GM19351 (cell line): ENCODE data around the gene RAB6C.
A peak's percentile ranks its signal among the peaks of the same experiment; 100 is the strongest.
"Not testable (repeated sequence)": the region's sequence is repeated elsewhere in the genome, so short reads cannot be mapped to it uniquely, and the experiment has no call there.

ENCODE experiments used
- ATAC-seq: cut with Tn5 transposase; IDR thresholded peaks from one replicate; pipeline ENCODE4 v1.9.1; 2021; ENCODE audit warnings: mild to moderate bottlenecking, moderate library complexity; ENCODE audit not compliant: unreplicated experiment

The RAB6C gene

GRCh38 chr2:129979629-129980155 lies at the start of gene RAB6C:
RAB6C (plus strand) TSS chr2:129979666; CDS start chr2:129980116, 450 bp downstream.
- ATAC-seq, result peak; percentile 42

DNA sequence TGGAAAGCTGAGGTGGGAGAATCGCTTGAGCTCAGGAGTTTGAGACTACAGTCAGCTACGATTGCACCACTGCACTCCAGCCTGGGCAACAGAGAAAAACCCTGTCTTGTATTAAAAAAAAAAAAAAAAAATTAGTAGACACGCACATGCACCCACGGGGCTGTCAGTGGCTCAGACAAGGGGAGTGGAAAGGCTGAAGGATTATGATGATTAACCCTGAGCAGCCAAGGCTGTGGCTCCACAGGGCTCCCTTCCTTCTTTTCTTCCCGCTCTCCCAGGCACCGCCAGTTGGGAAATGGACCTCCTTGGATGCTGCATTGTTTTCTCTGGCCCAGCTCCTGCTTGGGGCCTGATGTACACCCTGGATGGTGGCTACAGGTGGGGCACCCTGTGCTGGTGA lies 49.0 kb upstream of the RAB6C start:
- no peak for ATAC-seq

- not testable (repeated sequence) for ATAC-seq
Measured at GRCh38 chr2:129933387-129933786, 46.1 kb upstream of the RAB6C start.

DNA sequence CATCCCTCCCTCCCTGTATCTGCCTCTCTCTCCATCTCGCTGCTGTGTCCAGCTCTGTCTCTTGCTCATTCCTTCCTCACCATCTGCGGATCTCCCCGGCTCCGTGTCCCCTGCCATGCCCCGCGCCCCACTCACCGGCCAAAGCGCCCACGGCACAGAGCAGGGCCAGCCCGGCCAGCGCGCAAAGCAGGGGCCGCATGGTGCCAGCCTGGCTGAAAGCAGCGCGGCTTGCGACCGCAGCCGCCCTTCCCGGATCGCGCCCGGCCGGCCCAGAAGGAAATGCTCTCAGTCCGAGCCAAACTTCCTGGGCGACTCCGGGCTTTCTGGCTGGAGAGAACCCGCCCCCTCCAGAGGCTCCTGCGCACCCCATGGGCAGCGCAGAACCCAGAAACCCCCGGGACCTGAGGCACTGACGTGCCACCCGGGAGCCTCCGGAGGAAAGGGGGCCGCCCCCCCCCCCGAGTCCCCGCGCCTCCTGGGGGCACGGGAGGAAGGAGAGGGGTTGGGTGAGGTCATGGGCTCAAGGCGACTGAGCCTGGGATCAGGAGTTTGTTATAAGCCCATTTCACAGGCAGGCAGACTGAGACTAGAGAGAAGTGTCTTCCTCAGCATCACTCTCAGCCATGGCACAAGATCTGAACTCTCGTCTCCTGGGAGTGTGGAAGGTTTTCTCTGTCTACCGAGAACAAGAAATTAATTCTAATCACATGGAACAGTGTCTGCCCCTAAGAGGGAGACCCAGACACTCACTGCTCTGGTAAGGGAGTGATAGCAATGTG lies 45.2 kb upstream of the RAB6C start:
- no peak for ATAC-seq

- ATAC-seq, result no peak
Measured at GRCh38 chr2:129935118-129935517, 44.3 kb upstream of the RAB6C start.

GRCh38 chr2:129936334-129936934 lies 43.0 kb upstream of the RAB6C start:
- peak; percentile 79 for ATAC-seq

GRCh38 chr2:129938850-129939471 lies 40.5 kb upstream of the RAB6C start:
- not testable (repeated sequence) for ATAC-seq

DNA sequence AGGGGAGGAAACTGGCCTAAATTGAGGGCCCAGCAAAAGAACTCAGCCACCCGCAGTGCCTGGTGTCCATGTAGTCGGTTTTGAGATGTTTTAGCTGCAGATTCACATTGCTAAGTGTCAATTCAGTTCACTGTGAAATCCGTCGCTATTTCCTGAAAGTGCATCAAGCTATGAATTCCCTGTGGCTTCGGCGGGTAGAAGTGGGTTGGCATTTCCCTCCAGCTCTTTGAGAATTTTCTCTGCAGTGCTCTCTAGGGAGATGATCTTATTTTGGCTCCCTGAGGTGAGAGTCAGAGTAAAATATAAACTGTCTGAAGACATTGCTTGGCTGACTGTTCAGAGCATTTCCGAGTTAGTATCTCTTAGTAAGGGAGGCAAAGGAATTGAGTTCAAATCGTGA lies 36.0 kb upstream of the RAB6C start:
- ATAC-seq, result not testable (repeated sequence)

DNA sequence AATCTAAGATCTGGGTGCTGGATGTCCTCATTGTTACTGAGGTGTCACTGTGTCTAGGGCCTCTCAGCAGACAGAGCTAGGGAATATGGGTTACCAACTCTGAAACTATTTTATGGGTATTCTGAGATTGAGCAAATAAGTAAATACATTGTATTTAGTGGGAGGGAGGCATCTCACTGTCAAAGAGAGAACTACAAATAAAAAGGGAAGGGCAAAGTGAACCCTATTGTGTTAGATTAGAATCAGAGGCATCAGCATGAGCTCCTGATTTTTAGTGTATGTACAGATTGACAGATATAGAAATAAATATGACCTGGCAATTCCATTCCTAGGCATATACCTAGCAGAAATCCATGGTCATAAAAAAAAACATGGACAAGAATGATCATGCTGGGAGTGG lies 33.9 kb upstream of the RAB6C start:
- ATAC-seq, result no peak

- ATAC-seq, result not testable (repeated sequence)
Measured at GRCh38 chr2:129947712-129948111, 31.8 kb upstream of the RAB6C start.

- not testable (repeated sequence) for ATAC-seq
Measured at GRCh38 chr2:129956171-129956570, 23.3 kb upstream of the RAB6C start.

DNA sequence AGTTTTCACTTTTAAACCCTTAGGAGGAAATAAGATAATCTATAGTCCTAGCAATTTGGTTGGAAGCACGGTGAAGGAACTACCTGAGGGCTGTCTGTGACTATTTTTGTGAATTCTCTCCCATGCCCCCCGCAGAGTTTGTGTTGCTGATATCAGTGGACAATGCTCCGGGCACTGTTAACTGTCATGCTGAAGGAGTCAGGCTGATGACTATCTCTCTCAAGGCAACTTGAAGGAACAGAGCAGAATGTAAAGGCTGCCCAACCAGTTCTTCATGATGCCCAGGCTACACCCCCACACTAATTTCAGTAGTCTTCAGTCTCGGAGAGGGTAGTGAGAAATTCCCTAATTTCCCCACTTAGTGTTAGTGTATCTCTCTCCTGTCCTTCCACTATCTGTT lies 21.6 kb upstream of the RAB6C start:
- no peak for ATAC-seq

- ATAC-seq, result not testable (repeated sequence)
Measured at GRCh38 chr2:129958736-129959135, 20.7 kb upstream of the RAB6C start.

GRCh38 chr2:129968605-129969004 lies 10.9 kb upstream of the RAB6C start:
- not testable (repeated sequence) for ATAC-seq

- no peak for ATAC-seq
Measured at GRCh38 chr2:129975016-129975774, 4.3 kb upstream of the RAB6C start.

GRCh38 chr2:129976969-129977368 lies 2.5 kb upstream of the RAB6C start:
- not testable (repeated sequence) for ATAC-seq

DNA sequence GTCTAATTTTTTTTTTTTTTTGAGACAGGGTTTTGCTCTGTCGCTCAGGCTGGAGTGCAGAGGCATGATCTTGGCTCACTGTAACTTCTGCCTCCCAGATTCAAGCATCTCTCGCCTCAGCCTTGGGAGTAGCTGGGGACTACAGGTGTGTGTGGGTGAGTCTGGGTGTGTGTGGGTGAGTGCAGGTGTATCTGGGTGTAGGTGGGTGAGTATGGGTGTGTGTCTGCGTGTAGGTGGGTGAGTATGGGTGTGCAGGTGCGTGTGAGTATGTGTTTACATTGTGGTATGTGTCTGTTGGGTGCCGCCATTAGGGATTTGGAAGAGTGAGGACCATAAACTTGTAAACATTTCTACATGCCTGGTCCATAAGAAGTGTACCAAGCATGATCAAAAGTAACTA lies 1.5 kb upstream of the RAB6C start:
- ATAC-seq, result no peak

DNA sequence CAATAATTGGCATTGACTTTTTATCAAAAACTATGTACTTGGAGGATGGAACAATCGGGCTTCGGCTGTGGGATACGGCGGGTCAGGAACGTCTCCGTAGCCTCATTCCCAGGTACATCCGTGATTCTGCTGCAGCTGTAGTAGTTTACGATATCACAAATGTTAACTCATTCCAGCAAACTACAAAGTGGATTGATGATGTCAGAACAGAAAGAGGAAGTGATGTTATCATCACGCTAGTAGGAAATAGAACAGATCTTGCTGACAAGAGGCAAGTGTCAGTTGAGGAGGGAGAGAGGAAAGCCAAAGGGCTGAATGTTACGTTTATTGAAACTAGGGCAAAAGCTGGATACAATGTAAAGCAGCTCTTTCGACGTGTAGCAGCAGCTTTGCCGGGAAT lies 780 bp downstream of the RAB6C start:
- peak; percentile 69 for ATAC-seq

GRCh38 chr2:129981689-129982088 lies 2.2 kb downstream of the RAB6C start:
- ATAC-seq, result not testable (repeated sequence)

DNA sequence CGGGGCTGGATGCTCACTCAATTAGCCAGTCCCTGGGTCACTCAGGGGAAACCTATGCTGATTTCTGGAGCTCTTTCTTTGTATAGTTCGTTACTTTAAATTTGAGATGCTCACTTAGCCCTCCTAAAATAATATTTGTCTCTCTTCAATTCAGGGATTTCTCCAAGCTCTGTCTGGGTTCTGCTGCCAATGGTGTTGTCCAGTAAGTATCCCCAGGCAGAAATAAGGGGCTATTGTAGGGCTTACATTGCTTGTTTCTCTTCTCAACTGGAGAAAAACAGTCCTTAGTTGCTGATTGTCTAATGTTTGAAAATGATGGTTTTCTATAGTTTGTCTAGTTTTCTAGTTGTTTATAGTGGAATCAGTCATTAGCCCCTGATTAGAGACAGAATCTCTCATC lies 5.0 kb downstream of the RAB6C start:
- ATAC-seq, result no peak

- ATAC-seq, result not testable (repeated sequence)
Measured at GRCh38 chr2:129992415-129993006, 13.0 kb downstream of the RAB6C start.
